ENCODE measurements around the gene L3MBTL2.

DNA sequence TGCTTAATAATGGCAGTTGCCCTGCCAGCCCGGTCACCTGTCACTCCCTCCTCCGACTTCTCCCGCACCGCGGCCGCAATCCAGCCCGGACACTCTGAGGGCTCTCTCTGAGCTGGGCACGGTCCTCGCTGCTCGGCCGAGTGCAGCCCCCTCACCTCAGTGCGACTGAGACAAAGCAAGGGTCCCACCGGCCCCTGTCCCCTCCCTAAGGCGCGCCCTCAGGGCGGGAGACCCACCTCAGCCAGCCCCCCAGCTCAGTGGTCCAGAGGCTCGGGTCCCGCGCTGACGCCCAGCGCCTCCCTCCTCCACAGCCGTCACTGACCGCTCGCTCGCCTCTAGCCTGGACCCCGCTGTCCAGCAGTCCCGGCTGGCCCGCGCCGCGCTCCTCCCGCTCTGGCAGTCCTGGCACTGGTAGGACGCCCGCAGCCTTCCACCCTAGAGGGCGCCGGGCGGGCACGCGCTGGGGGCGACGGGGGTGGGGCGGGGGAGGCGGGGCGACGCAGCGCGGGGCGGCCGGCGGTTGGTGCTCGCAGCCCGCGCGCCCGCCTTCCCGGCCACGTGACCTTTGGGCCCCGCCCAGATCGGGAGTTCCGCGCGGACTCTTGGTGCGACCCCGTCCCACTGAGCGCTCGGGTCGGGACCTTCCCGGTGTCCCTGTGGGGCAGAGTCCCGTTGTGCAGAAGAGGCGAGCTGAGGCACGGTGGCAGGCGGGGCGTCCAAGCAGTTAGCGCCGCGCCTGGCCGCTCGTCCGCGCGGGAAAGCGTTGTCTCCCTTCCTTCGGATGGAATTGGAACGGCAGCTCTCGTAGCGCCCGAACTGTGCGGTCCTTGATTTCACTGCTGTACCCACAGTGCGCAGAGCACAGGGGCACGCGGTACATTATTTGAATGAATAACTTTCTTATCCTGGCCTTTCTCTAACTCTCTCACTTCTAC is 7.8 kb upstream of the L3MBTL2 start:
- TF ChIP-seq MXI1 (IDR thresholded peaks at IDR 0.05; ENCODE audit: low read depth, low read length): peak; percentile 21; the same call in 1 of the 2 replicates
- no peak for TF ChIP-seq SIN3A (IDR thresholded peaks at IDR 0.05; ENCODE audit: low read depth, low read length)
- TF ChIP-seq BHLHE40 (IDR thresholded peaks at IDR 0.05; ENCODE audit: borderline replicate concordance in 1 of 2, low read depth in 2 of 2, low read length in 1 of 2): peak in 1 of 2 experiments; percentile 70; a peak in 2 of 4 replicates
- TF ChIP-seq GABPA (IDR thresholded peaks at IDR 0.05; ENCODE audit: low read depth): no peak

Measured in GM12878 (cell line).